GM18907 (cell line): ENCODE results near the gene LRFN5.

ENCODE experiments used
- ATAC-seq: cut with Tn5 transposase; IDR thresholded peaks from one replicate; pipeline ENCODE4 v1.9.1; 2021; ENCODE audit warnings: mild to moderate bottlenecking, moderate library complexity; ENCODE audit not compliant: unreplicated experiment

LRFN5 gene

GRCh38 chr14:41766772-41767171 lies 160.1 kb downstream of the LRFN5 start:
- no peak for ATAC-seq

DNA sequence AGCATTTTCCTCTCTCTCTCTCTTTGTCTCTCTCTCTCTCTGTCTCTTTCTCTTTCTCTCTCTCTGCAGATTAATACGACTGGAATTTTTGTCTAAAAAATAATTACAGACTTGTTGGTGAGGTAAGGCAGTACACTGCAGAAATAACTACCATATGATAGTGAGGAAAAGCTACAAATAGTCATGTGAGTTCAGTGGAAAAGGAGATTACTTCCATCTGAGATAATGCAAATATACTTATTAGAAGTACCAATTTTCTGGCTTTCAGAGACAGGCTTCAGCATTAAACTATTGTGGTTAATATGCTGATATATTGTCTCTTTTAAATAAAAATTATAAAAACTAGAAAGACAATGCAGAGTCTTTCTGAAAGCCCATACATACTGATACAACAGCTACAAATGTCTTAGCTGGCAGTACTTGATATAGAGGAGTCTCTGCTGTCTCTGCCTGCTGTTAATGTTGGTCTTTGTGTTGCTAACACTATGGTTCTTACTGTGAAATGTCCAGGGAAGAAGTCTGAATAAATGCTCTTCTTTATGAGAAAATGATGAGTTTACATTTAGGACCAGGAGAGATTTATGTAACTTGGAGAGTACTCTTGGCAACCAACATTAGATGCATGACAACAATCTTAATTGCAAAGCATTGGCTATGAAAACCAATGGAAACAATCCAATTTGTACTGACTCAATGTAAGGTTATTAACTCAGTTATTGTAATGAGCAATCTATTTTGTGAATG lies 167.0 kb downstream of the LRFN5 start:
- ATAC-seq, result no peak

GRCh38 chr14:41782511-41782910 lies 175.8 kb downstream of the LRFN5 start:
- ATAC-seq, result no peak

GRCh38 chr14:41783403-41783802 lies 176.7 kb downstream of the LRFN5 start:
- ATAC-seq, result no peak

- ATAC-seq, result no peak
These were observed 179.0 kb downstream of the LRFN5 start for GRCh38 chr14:41785696-41786095.

DNA sequence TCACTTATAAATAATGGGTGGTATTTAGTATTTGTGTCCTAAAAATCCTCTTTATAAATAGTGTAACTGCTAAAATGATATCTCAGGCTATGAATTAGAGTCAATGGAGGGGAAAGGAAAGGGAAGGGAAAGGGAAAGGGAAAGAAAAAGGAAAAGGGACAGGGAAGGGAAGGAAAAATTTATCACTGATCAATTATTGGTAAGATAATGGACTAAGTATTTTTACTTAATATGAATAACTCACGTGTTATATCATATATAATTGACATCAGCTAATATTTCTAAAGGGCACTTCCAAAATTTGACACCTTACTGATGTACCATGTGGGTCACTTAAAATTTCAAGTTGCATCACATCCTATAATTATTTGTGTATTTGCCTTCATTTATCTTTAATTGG lies 193.1 kb downstream of the LRFN5 start:
- no peak for ATAC-seq

DNA sequence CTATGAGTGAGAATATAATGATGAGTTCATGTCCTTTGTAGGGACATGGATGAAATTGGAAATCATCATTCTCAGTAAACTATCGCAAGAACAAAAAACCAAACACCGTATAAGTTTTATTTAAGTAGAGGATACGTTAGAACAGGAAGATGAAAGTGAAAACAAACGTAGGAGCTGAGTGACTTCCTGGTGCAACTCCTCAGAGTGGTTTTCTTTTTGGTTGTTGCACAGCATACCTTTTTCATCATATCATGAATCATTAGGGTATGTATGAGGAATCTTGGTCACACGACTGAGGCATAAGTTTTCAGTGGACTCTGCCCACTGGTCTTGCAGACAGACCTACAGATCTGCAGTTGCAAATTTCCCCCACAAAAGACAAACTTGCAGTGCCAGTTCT lies 199.0 kb downstream of the LRFN5 start:
- ATAC-seq, result no peak

GRCh38 chr14:41806366-41806975 lies 199.8 kb downstream of the LRFN5 start:
- ATAC-seq, result no peak

GRCh38 chr14:41810362-41810761 lies 203.7 kb downstream of the LRFN5 start:
- ATAC-seq, result no peak

GRCh38 chr14:41817626-41818025 lies 210.9 kb downstream of the LRFN5 start:
- no peak for ATAC-seq

DNA sequence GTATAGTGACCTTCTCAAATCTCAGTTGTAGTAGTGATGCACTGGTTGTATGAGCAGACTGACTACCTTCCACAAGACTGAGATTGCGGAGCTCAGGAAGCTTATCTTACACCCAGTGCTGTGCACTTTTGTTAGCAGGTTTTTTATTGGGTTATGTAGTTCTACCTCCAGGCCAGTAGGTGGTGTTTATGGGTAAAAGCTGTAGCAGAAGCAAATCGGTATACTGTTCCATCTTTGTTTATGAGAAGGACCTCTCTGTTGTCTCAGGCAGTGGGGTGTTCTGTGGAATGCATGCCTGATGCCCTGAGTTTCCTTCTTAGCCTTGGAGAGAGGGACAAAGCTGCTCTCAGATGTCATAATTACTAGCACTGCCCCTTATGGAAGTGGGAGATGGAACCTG lies 217.8 kb downstream of the LRFN5 start:
- no peak for ATAC-seq

- no peak for ATAC-seq
These were observed 218.9 kb downstream of the LRFN5 start for GRCh38 chr14:41825622-41826021.

DNA sequence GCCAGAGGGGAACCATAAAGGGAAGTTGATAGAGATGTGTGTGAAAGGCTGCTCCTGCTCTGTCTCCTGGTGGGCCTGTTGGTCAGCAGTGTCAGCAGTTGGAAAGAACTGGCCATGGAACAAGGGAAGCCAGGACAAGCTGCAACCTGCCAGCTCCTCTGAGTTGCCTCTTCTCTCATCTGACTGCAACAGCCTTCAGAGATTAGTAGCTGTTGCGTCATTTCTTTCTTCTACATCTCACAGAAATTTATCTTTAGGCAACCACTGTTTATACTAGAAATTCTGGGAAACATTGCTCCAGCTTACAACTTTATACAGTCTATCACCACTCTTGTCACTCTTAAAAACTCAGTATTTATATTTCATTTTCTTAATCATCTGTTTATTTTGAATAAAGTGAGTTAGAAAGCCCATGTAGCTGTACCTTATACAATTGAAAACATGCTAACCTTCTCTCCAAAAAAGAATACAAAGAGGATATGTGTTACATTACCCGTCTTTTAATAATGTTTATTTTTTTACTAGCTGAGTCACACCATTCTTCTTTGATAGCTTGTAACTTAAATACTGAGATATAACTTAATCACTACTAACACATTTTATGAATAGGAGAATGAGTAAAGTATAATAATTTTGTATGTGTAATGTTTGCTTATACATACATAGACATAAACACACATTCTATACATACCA lies 224.2 kb downstream of the LRFN5 start:
- no peak for ATAC-seq

DNA sequence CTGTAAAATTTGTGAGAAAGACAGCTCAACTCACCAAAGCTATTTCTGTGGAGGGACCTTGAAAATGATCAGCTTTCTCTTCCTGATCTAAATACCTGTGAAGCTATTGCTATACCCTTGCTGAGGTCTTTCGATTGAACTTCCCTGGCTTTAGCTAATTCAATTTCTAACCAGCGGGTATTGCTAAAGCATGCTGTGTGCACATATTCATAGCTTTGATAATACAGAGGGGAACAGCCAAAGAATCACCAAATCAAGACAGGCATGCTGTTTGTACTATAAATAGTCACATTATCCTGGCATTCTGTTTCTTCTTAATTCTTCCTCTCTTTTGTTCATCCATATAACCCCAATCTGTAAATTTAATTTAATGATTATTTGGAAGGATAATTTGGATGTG lies 233.0 kb downstream of the LRFN5 start:
- no peak for ATAC-seq

DNA sequence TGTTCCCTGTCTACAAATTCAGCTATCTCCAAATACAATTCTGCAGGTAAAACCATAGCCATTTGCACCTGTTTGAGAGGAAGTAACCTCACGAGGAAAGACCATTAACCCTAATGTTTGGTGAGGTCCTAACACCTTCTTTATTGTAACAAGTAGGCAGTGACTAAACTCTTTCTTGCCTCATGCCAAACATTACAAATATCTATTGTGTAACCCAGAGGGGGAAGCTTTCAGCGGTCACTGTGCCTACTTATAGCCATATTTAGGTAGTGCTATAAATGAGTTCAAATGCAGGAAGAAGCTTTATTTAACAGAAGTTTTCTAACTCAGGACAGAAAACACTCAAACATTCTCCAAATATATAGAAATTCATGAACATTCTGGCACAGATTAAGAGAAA lies 252.7 kb downstream of the LRFN5 start:
- no peak for ATAC-seq

DNA sequence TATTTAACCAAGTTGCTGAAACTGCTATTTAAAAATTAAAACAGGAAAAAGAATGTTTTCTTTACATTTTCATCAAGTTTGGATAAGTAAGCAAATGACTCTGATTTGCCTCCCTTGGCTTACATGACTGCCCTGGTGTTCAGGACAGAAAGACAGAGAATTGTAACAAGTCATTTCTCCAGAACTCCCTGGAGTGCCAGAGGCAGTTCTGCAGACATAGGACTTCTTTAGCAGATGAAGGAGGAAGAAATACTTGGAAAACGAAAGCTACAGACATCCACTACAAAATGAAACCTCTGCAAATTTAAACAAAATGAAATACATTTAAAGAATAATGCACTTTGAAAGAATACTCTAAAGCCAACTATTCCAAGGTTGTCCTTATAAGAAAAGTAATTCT lies 253.9 kb downstream of the LRFN5 start:
- ATAC-seq, result no peak

GRCh38 chr14:41865894-41866293 lies 259.2 kb downstream of the LRFN5 start:
- no peak for ATAC-seq

- no peak for ATAC-seq
These were observed 261.7 kb downstream of the LRFN5 start for GRCh38 chr14:41868396-41868795.

GRCh38 chr14:41872931-41873685 lies 266.4 kb downstream of the LRFN5 start:
- ATAC-seq, result no peak

GRCh38 chr14:41873686-41874317 lies 267.1 kb downstream of the LRFN5 start:
- ATAC-seq, result no peak

DNA sequence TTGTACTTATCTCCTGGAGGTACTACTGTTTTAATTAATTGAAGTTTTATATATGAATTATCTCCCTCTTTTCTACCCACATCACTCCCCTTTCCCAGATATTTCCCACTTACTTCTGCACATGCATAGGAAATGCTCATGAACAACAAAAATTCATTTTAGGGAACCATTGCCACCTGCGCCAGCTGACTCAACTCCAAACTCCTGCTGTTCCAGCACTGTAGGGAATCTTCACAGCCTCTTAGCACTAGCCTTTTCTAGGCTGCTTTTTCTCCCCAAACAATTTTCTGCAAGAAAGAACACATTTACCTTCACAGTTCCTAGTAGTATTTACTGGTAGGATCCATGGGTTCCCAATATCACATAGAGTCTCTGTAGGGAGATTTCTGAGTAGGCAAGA lies 268.4 kb downstream of the LRFN5 start:
- no peak for ATAC-seq
